Left renal cortex interstitium (tissue), 4 donors: ENCODE data around the gene JAZF1. TPM values are rescaled to one million over a fixed set of nuclear protein-coding genes. Genes with fewer than 3 reads are reported as not detected.
"Not testable (repeated sequence)": the region's sequence is repeated elsewhere in the genome, so short reads cannot be mapped to it uniquely, and the experiment has no call there.

Experiments used
- DNase-seq, 4 donors: peaks; one replicate each; pipeline ENCODE4 v3.0.0-alpha.2; 2013; ENCODE audit warnings: low read depth in 4 of 4, low spot score in 2 of 4, missing footprints in 1 of 4
- polyA plus RNA-seq, 4 donors: library from polyadenylated mRNA; unstranded; fragments of 120-200 nt; gene quantifications; one replicate each; pipeline ENCODE4 v1.2.1, GENCODE V29; 2013; ENCODE audit not compliant: insufficient read length in 4 of 4

JAZF1 gene
- polyA plus RNA-seq, 4 donors: 10.9 to 15.5 (median 13.3) TPM

DNA sequence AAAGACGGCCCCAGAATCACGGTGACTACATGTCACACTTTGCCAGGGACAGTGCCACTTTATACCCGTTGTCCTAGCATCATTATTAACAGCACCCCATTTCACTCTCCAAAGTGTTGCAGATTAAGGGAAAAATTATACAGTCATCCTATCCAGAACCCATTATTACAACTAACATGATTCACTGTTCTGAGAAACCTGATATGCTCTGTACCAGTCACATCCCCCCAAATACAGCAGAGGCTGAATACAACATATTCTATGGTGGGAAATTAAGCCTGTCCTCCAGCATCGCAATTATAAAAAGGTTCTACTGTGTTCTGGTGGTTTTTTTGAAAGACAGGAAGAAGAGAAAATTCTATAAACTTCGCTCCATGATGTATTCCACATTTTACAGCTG is 162.1 kb downstream of the JAZF1 start:
- DNase-seq: no peak

DNA sequence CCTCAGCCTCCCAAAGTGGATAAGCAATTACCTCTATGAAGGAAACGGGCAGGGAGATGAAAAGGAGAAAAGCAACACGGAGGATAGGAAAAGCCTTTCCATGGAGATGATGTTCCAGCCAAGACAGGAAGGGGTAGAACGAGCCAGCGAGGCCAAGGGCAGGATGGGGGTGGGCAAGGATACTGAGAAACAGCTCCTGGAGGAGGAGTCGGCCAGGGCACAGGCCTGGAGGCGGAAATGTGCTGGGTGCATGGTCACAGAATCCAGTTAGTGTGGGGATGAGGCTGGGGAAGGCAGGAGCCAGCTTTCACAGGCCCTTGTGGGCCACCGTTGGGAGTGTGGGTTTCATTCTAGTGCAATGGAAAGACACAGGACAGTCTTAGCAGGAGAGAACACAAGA is 162.6 kb downstream of the JAZF1 start:
- no peak for DNase-seq

- DNase-seq: no peak
These were observed 163.2 kb downstream of the JAZF1 start for GRCh38 chr7:28017372-28017771.

DNA sequence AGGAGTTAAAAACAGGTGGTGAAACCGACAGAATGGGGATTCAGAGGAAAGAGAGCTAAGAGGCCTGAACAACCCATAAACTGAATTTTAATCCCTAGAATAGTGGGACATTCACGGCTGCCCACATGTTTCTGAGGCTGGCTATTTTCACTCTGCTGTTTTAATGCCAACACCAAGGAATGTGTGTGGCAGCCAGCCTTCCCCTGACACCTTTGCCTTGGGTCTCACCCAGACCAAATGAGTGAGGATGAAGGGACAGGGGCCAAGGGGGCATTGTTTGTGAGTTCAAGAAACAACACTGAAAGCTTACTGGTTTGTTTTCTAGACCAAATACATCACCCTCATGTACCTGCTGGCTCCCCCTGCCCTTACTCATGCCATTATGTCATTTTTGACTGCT is 164.3 kb downstream of the JAZF1 start:
- DNase-seq: no peak

DNA sequence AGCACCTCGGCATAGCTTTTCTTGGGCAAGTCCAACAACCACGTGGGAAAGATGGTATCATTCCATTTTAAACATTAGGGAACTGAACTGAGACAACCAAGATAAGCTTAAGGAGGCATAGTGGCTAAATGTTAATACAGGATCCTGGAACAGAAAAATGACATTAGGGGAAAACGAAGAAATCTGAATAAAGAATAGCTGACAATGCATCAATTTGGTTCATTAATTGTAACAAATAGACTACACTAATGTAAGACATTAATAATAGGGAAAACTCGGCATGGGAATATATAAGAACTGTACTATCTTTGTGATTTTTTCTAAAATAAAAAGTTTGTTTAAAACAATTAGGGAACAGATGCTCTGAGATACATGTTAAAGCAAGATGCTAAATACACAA is 165.4 kb downstream of the JAZF1 start:
- no peak for DNase-seq

GRCh38 chr7:28014340-28014739 is 166.3 kb downstream of the JAZF1 start:
- not testable (repeated sequence) for DNase-seq

DNA sequence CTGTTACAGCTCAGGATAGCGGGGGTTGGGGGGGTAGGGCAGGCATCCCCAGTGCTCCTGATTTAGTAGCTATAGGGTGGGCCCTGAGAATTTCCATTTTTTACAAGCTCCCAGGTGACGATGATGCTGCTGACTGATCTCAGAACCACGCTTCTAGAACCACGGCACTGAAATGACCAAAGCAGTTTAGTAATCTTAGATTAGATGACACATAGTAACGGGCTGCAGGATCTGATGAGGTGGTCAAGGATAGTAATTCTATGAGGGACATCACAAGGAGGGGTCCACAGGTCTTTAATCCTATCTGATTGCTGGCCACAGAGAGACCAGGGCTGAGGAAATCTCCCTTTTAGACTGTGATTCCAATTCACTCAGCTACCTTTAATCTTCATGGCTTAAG is 167.2 kb downstream of the JAZF1 start:
- no peak for DNase-seq

DNA sequence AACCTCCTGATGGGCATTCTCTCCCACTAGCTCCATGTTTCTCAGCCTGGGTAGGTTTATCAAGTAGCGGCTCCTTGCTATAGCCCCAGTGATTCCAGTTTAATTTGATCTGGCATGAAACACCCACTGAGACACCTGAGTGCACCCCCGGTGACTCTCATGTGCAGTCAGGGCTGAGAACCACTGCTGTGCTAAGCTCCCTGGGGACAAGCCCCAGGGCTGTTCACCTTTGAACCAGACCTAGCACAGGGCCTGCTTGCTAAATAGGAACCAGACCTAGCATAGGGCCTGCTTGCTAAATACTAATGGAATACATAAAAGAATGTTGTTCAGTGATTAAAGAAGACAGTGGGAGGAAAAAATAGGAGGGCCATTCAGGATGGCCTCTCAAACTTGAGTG is 167.6 kb downstream of the JAZF1 start:
- DNase-seq: no peak

- no peak for DNase-seq
These were observed 171.7 kb downstream of the JAZF1 start for GRCh38 chr7:28008911-28009310.

GRCh38 chr7:28008171-28008570 is 172.4 kb downstream of the JAZF1 start:
- DNase-seq: no peak

GRCh38 chr7:28006491-28006890 is 174.1 kb downstream of the JAZF1 start:
- no peak for DNase-seq

GRCh38 chr7:28005847-28006231 is 174.8 kb downstream of the JAZF1 start:
- DNase-seq: no peak

GRCh38 chr7:28005075-28005846 is 175.3 kb downstream of the JAZF1 start:
- no peak for DNase-seq

GRCh38 chr7:28003408-28003807 is 177.2 kb downstream of the JAZF1 start:
- no peak for DNase-seq

- DNase-seq: no peak
These were observed 178.0 kb downstream of the JAZF1 start for GRCh38 chr7:28002638-28003037.

DNA sequence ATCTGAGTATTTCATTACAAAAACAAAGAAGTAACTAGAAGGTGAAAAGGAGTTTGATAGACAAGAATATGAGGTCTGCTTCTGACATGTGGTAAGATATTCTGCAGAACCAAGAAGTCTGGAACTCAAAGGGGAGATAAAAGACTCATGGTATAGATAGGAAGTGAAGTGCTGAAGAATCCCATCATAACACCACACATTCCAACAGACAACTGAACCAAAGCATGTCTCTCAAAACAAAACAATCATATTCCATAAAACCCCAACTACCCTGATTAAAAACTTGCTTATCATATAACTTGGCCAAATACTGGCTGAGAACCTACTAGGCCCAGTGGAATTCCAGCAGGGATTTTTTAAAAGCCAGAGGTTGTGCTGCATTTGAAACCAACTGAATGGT is 178.7 kb downstream of the JAZF1 start:
- no peak for DNase-seq

DNA sequence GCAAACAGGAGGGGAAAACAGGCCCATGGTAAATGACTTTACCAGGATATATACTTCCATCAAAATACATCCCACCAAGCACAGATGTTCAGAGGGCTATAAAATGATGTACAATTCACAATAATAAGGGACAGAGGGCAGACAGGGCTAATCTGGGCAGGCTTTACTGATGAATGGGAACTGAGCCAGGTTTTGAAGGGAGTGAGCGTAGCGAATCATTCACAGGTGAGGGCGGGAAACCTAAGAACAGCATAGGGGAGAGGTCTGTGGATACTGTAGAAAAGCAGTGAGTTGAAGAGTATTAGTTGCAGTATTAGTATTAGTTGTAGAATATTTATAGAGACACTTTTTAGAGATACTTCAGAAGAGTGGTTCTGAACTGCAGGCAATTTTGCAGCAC is 180.8 kb downstream of the JAZF1 start:
- no peak for DNase-seq

- DNase-seq: no peak
These were observed 182.2 kb downstream of the JAZF1 start for GRCh38 chr7:27998382-27998781.

GRCh38 chr7:27997188-27997707 is 183.3 kb downstream of the JAZF1 start:
- DNase-seq: no peak

DNA sequence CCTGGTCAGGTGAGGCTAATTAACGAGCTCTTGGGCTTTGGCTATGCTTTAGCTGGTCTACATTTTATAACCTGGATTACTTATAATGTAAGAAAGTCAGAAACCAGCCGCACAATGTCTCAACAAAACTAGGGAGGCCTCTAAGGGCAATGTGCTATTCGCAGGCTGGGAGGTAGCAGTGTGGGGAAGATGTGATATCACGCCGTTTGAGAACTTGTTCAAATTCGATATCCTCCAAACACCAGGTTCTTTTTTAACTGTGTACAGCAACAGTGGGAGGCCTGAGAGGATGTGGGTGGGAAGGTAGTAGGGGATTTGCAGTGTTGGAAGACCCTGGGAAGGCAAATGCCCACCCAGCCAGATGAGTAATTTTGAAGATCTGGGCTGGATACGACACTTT is 184.5 kb downstream of the JAZF1 start:
- no peak for DNase-seq

DNA sequence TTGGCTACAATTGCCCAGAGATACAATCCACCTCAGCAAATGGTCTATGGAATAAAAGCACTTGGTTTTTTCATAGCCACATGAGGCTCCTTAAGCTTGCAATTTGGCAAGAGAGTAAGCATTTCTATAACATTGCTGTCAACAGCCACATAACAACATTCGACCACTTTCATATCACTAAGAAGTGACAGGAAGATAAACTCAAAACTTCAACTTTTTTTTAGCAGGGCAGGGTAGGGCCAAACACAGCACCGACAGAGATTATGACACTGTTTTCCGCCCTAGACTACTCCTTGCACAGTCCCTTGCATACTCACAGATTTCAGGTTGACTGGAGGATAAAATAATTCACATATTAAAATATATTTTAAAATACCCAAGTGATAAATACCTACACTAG is 185.4 kb downstream of the JAZF1 start:
- no peak for DNase-seq

DNA sequence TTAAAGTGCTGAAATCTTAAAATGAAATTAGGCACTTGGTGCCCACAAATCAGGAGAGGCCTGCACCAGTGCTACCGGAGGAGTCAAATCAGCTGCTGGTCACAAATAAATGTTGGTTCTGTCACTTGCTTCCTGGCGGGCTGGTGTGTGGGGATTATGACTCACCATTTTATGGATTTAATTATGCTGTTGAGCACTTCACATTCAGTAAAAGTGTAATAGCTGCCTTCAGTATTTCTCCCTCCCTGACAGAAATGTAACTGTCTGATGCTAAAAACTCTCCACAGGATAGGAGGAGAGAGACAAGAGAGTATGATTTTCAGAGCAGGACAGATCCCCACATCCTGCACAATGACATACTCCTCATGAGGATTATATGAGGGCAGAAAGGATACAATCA is 186.0 kb downstream of the JAZF1 start:
- DNase-seq: no peak
